K562 (cell line): ENCODE measurements around the gene TMED7. TPM values are rescaled to one million over a fixed set of nuclear protein-coding genes. Genes with fewer than 3 reads are reported as not detected.

ENCODE experiments used
- DMBX1 ChIP-seq: fragments of 250-450 bp; sonication (Bioruptor Pico); IDR thresholded peaks from 2 replicates; pipeline ENCODE4 v1.8.0; 2022; ENCODE audit warnings: inconsistent platforms, mild to moderate bottlenecking, moderate library complexity, borderline replicate concordance
- HMG20A ChIP-seq: fragments of 450-650 bp; formaldehyde crosslinking; conservative IDR thresholded peaks from 2 replicates; pipeline ENCODE4 v1.4.0; 2020; ENCODE audit warnings: mild to moderate bottlenecking, mixed read lengths
- ILF3 ChIP-seq: fragments of 450-650 bp; IDR thresholded peaks from 2 replicates; pipeline ENCODE4 v1.6.1; 2018; ENCODE audit warnings: antibody characterized with exemption, mild to moderate bottlenecking, moderate library complexity, borderline replicate concordance
- MBD2 ChIP-seq: sonication (generic); IDR thresholded peaks from 2 replicates; pipeline ENCODE4 v1.6.1; 2016; ENCODE audit warnings: low read depth, borderline replicate concordance
- NR2C2 ChIP-seq, 2 experiments: fragments of 200-800 bp in 1 of 2; sonication (Bioruptor generic) in 1 of 2; sonication (generic) in 1 of 2; formaldehyde crosslinking in 1 of 2; IDR thresholded peaks; 2 replicates each; pipeline versions ENCODE4 v1.6.1 to v1.8.0; 2016 to 2022; ENCODE audit warnings: mild to moderate bottlenecking in 1 of 2, missing compliant biosample characterization in 1 of 2, missing genetic modification characterization in 1 of 2, missing genetic modification reagents in 1 of 2
- RHOXF2B ChIP-seq: fragments of 250-450 bp; sonication (Bioruptor Pico); conservative IDR thresholded peaks from 2 replicates; pipeline ENCODE4 v1.5.1; 2021
- SP2 ChIP-seq: IDR thresholded peaks from 2 replicates; pipeline ENCODE4 v1.6.1; 2011; ENCODE audit warnings: mild to moderate bottlenecking, low read depth, low read length, moderate library complexity; ENCODE audit not compliant: poor library complexity, severe bottlenecking; ENCODE audit errors: extremely low read depth
- TAF9B ChIP-seq: fragments of 450-650 bp; IDR thresholded peaks from 2 replicates; pipeline ENCODE4 v1.6.1; 2018; ENCODE audit warnings: mild to moderate bottlenecking; ENCODE audit not compliant: partially characterized antibody
- ZKSCAN3 ChIP-seq: fragments of 250-450 bp; sonication (Bioruptor Pico); IDR thresholded peaks from 2 replicates; pipeline ENCODE4 v1.4.0; 2020
- polyA plus RNA-seq, 8 experiments: library from polyadenylated mRNA; depleted of rRNA in 4 of 8; stranded (reverse) in 5 of 8; unstranded in 3 of 8; fragments of >200 nt; fragmentation: Nextera tagmentation in 2 of 8; fragmentation: Illumina TruSeq in 1 of 8; extraction: Ambion mirVana in 2 of 8; extraction: Trizol in 1 of 8; gene quantifications; 2 replicates each; pipeline versions ENCODE4 v1.2.1 to v1.2.3, GENCODE V29; 2011 to 2014; ENCODE audit warnings: inconsistent platforms in 1 of 8, missing spikeins in 1 of 8
- total RNA-seq, 7 experiments: library from RNA; depleted of rRNA in 6 of 7; stranded (reverse); fragments of >200 nt in 6 of 7; fragmentation: Illumina TruSeq in 2 of 7; extraction: Trizol in 2 of 7; gene quantifications; 2 replicates each; pipeline versions ENCODE4 v1.2.1 to v1.2.3, GENCODE V29; 2011 to 2021; ENCODE audit warnings: low replicate concordance in 1 of 7
- TF ChIP-seq, protein P1 (sequence below): IDR thresholded peaks from 3 replicates; pipeline ENCODE4 v1.6.1; 2011; ENCODE audit warnings: borderline replicate concordance, mild to moderate bottlenecking; ENCODE audit not compliant: insufficient read length, insufficient read depth
- TF ChIP-seq, protein P2 (sequence below): fragments of 250-450 bp; sonication (Bioruptor Pico); IDR thresholded peaks from 2 replicates; pipeline ENCODE4 v1.4.0; 2020
- TF ChIP-seq, protein P3 (sequence below), 2 experiments: IDR thresholded peaks; 2 replicates each; pipeline ENCODE4 v1.6.1; 2011; ENCODE audit warnings: borderline replicate concordance in 1 of 2, control low read depth in 1 of 2, low read depth in 1 of 2, low read length in 1 of 2, mild to moderate bottlenecking in 1 of 2, mixed read lengths in 1 of 2, moderate library complexity in 1 of 2; ENCODE audit not compliant: insufficient read depth in 1 of 2, insufficient read length in 1 of 2, poor library complexity in 1 of 2, severe bottlenecking in 1 of 2; ENCODE audit errors: extremely low read depth in 1 of 2
- TF ChIP-seq, protein P4 (sequence below): IDR thresholded peaks from 2 replicates; pipeline ENCODE4 v1.6.1; 2011; ENCODE audit warnings: borderline replicate concordance, low read depth, mild to moderate bottlenecking, moderate library complexity, low read length; ENCODE audit not compliant: insufficient read depth, poor library complexity, severe bottlenecking
- TF ChIP-seq, protein P5 (sequence below): sonication (generic); formaldehyde crosslinking; IDR thresholded peaks from 2 replicates; pipeline ENCODE4 v1.8.0; 2022; ENCODE audit warnings: mild to moderate bottlenecking, missing genetic modification reagents
- TF ChIP-seq, protein P6 (sequence below): sonication (generic); formaldehyde crosslinking; IDR thresholded peaks from 2 replicates; pipeline ENCODE4 v1.8.1; 2023; ENCODE audit warnings: mild to moderate bottlenecking, missing genetic modification reagents

Gene TMED7
- total and polyA plus RNA-seq, 9 of the 15 experiments (the other 6 are each of a cell fraction or from before 2014, with no cell fraction given), result 15.9 to 93.4 (median 41.7) TPM

DNA sequence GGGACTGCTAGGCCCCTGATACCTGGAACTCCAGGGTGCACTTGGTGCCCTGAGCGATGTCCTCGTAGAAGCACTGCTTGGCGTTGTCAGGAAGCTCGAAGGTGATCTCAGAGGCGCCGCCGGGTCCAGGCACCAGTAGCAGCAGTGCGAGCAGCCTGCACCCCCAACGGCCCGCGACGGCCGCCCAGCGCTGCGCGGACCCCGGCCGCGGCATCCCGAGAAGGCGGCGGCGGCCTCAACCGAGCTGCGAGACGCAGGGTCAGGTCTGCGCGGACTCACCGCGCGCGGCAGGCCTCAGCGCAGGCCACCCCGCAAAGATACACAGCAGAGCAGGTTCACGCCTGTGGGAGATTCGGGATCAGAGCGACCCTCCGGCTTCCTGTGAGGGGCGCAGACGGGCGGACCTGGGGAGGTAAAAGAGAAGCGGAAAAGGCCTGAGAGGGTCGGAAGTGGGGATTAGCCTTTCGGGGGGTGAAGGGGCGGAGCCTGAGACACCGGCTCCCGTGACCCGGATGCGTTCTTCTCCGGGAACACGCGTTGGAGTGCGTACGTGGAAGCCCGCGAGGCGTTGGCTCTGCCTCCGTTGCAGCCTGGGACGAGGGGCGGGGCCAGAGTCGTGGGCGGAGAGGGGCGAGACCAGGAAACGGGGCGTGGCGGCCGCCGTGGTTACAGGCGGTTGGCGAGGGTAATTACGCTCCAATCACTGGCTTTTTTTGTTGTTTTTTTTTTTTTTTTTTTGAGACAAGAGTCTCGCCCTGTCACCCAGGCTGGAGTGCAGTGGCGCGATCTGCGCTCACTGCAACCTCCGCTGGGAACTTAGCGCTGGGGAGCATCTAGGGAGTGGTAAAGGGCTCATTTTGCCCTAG is at the start of gene TMED7 (continued):
- TF ChIP-seq, protein P1, sequence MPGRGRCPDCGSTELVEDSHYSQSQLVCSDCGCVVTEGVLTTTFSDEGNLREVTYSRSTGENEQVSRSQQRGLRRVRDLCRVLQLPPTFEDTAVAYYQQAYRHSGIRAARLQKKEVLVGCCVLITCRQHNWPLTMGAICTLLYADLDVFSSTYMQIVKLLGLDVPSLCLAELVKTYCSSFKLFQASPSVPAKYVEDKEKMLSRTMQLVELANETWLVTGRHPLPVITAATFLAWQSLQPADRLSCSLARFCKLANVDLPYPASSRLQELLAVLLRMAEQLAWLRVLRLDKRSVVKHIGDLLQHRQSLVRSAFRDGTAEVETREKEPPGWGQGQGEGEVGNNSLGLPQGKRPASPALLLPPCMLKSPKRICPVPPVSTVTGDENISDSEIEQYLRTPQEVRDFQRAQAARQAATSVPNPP, result no peak
- no peak for TF ChIP-seq HMG20A
- TF ChIP-seq, protein P2, sequence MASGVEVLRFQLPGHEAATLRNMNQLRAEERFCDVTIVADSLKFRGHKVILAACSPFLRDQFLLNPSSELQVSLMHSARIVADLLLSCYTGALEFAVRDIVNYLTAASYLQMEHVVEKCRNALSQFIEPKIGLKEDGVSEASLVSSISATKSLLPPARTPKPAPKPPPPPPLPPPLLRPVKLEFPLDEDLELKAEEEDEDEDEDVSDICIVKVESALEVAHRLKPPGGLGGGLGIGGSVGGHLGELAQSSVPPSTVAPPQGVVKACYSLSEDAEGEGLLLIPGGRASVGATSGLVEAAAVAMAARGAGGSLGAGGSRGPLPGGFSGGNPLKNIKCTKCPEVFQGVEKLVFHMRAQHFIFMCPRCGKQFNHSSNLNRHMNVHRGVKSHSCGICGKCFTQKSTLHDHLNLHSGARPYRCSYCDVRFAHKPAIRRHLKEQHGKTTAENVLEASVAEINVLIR (CRISPR knock-in tag), result no peak
- TF ChIP-seq, protein P3, sequence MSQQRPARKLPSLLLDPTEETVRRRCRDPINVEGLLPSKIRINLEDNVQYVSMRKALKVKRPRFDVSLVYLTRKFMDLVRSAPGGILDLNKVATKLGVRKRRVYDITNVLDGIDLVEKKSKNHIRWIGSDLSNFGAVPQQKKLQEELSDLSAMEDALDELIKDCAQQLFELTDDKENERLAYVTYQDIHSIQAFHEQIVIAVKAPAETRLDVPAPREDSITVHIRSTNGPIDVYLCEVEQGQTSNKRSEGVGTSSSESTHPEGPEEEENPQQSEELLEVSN (IDR thresholded peaks at IDR 0.05; ENCODE audit: borderline replicate concordance in 1 of 2, extremely low read depth in 1 of 2, insufficient read depth in 1 of 2, insufficient read length in 1 of 2, low read depth in 1 of 2, low read length in 1 of 2, poor library complexity in 1 of 2, severe bottlenecking in 1 of 2), result peak; percentile 65 to 76
- TF ChIP-seq, protein P4, sequence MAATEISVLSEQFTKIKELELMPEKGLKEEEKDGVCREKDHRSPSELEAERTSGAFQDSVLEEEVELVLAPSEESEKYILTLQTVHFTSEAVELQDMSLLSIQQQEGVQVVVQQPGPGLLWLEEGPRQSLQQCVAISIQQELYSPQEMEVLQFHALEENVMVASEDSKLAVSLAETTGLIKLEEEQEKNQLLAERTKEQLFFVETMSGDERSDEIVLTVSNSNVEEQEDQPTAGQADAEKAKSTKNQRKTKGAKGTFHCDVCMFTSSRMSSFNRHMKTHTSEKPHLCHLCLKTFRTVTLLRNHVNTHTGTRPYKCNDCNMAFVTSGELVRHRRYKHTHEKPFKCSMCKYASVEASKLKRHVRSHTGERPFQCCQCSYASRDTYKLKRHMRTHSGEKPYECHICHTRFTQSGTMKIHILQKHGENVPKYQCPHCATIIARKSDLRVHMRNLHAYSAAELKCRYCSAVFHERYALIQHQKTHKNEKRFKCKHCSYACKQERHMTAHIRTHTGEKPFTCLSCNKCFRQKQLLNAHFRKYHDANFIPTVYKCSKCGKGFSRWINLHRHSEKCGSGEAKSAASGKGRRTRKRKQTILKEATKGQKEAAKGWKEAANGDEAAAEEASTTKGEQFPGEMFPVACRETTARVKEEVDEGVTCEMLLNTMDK, result no peak
- peak; percentile 60 for TF ChIP-seq TAF9B
- TF ChIP-seq DMBX1 (CRISPR knock-in tag), result no peak
- TF ChIP-seq ZKSCAN3 (CRISPR knock-in tag), result no peak
- TF ChIP-seq MBD2, result peak; percentile 47; the same call in 1 of the 2 replicates
- TF ChIP-seq, protein P5, sequence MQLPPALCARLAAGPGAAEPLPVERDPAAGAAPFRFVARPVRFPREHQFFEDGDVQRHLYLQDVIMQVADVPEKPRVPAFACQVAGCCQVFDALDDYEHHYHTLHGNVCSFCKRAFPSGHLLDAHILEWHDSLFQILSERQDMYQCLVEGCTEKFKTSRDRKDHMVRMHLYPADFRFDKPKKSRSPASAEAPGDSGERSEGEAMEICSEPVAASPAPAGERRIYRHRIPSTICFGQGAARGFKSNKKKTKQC (CRISPR knock-in tag), result peak; percentile 79; the same call in 1 of the 2 replicates
- no peak for TF ChIP-seq SP2
- TF ChIP-seq ILF3, result no peak; the same call in 1 of the 2 replicates
- TF ChIP-seq RHOXF2B, result no peak
- TF ChIP-seq NR2C2 (CRISPR knock-in tag; IDR thresholded peaks at IDR 0.05), result peak; percentile 97
- TF ChIP-seq NR2C2 (tag; IDR thresholded peaks at IDR 0.05), result peak; percentile 99
- TF ChIP-seq, protein P6, sequence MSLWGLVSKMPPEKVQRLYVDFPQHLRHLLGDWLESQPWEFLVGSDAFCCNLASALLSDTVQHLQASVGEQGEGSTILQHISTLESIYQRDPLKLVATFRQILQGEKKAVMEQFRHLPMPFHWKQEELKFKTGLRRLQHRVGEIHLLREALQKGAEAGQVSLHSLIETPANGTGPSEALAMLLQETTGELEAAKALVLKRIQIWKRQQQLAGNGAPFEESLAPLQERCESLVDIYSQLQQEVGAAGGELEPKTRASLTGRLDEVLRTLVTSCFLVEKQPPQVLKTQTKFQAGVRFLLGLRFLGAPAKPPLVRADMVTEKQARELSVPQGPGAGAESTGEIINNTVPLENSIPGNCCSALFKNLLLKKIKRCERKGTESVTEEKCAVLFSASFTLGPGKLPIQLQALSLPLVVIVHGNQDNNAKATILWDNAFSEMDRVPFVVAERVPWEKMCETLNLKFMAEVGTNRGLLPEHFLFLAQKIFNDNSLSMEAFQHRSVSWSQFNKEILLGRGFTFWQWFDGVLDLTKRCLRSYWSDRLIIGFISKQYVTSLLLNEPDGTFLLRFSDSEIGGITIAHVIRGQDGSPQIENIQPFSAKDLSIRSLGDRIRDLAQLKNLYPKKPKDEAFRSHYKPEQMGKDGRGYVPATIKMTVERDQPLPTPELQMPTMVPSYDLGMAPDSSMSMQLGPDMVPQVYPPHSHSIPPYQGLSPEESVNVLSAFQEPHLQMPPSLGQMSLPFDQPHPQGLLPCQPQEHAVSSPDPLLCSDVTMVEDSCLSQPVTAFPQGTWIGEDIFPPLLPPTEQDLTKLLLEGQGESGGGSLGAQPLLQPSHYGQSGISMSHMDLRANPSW (CRISPR knock-in tag), result no peak
